K562 (cell line): ENCODE measurements around the gene HLA-F. TPM values are rescaled to one million over a fixed set of nuclear protein-coding genes. Genes with fewer than 3 reads are reported as not detected.
A peak's percentile ranks its signal among the peaks of the same experiment; 100 is the strongest.

Source experiments
- BRD9 ChIP-seq: fragments of 450-650 bp; IDR thresholded peaks from 2 replicates; pipeline ENCODE4 v1.6.1; 2018; ENCODE audit warnings: low read depth; ENCODE audit not compliant: partially characterized antibody
- CREB3 ChIP-seq: fragments of 450-650 bp; conservative IDR thresholded peaks from 2 replicates; pipeline ENCODE4 v1.6.1; 2016; ENCODE audit warnings: missing genetic modification characterization, low read depth, mild to moderate bottlenecking, missing compliant biosample characterization, moderate library complexity
- CTBP1 ChIP-seq: fragments of 450-650 bp; IDR thresholded peaks from 2 replicates; pipeline ENCODE4 v1.6.1; 2016; ENCODE audit warnings: borderline replicate concordance
- ELK3 ChIP-seq: fragments of 450-650 bp; formaldehyde crosslinking; IDR thresholded peaks from 2 replicates; pipeline ENCODE4 v1.4.0; 2020; ENCODE audit warnings: mild to moderate bottlenecking
- FOXO4 ChIP-seq: fragments of 450-650 bp; formaldehyde crosslinking; IDR thresholded peaks from 2 replicates; pipeline ENCODE4 v1.4.0; 2020; ENCODE audit warnings: mild to moderate bottlenecking, moderate library complexity
- GTF2B ChIP-seq: IDR thresholded peaks from 2 replicates; pipeline ENCODE4 v1.6.1; 2011; ENCODE audit not compliant: insufficient read length; ENCODE audit errors: extremely low read depth
- KDM2B ChIP-seq: fragments of 250-450 bp; sonication (Bioruptor Pico); IDR thresholded peaks from 2 replicates; pipeline ENCODE4 v1.8.0; 2021; ENCODE audit warnings: mild to moderate bottlenecking, moderate library complexity
- KLF1 ChIP-seq: fragments of 450-650 bp; IDR thresholded peaks from 2 replicates; pipeline ENCODE4 v1.6.1; 2016; ENCODE audit warnings: missing genetic modification characterization, missing compliant biosample characterization
- NCOA4 ChIP-seq: fragments of 450-650 bp; IDR thresholded peaks from 2 replicates; pipeline ENCODE4 v1.6.1; 2018; ENCODE audit warnings: mild to moderate bottlenecking; ENCODE audit not compliant: partially characterized antibody
- RBFOX2 ChIP-seq: fragments of 200-400 bp; formaldehyde crosslinking; IDR thresholded peaks from 2 replicates; pipeline ENCODE4 v1.6.1; 2017; ENCODE audit warnings: low read depth, mild to moderate bottlenecking, low read length, moderate library complexity
- RCOR1 ChIP-seq, 2 experiments: IDR thresholded peaks; 2 replicates each; pipeline ENCODE4 v1.6.1; 2012; ENCODE audit warnings: low read depth in 2 of 2, low read length in 2 of 2, borderline replicate concordance in 1 of 2, improper control_type of control experiment in 1 of 2
- TAL1 ChIP-seq: fragments of 450-650 bp; IDR thresholded peaks from 2 replicates; pipeline ENCODE4 v1.6.1; 2016; ENCODE audit warnings: mild to moderate bottlenecking
- TBP ChIP-seq: optimal IDR thresholded peaks from 2 replicates; pipeline ENCODE3; 2011; ENCODE audit warnings: low read depth, low read length, improper control_type of control experiment
- UBTF ChIP-seq, 2 experiments: IDR thresholded peaks; 2 replicates each; pipeline ENCODE4 v1.6.1; 2012; ENCODE audit warnings: improper control_type of control experiment in 2 of 2, low read depth in 2 of 2, low read length in 2 of 2, borderline replicate concordance in 1 of 2
- ZFP36 ChIP-seq: fragments of 150-350 bp; IDR thresholded peaks from 2 replicates; pipeline ENCODE4 v1.6.1; 2018; ENCODE audit warnings: low read length, low read depth; ENCODE audit not compliant: partially characterized antibody
- ZNF165 ChIP-seq: fragments of 250-450 bp; sonication (Bioruptor Pico); IDR thresholded peaks from 2 replicates; pipeline ENCODE4 v1.4.0; 2020; ENCODE audit warnings: borderline replicate concordance
- ZNF354B ChIP-seq: fragments of 250-450 bp; sonication (Bioruptor Pico); IDR thresholded peaks from 2 replicates; pipeline ENCODE4 v1.4.0; 2020
- ZNF511 ChIP-seq: sonication (generic); formaldehyde crosslinking; IDR thresholded peaks from 2 replicates; pipeline ENCODE4 v1.8.0; 2022; ENCODE audit warnings: mild to moderate bottlenecking, missing genetic modification reagents
- ZNF75A ChIP-seq: fragments of 450-650 bp; formaldehyde crosslinking; IDR thresholded peaks from 2 replicates; pipeline ENCODE4 v1.4.0; 2020; ENCODE audit warnings: mild to moderate bottlenecking
- ZNF79 ChIP-seq: fragments of 250-450 bp; sonication (Bioruptor Pico); IDR thresholded peaks from 2 replicates; pipeline ENCODE4 v1.4.0; 2020; ENCODE audit warnings: low read depth, mild to moderate bottlenecking, moderate library complexity
- ZSCAN29 ChIP-seq: fragments of 450-650 bp; IDR thresholded peaks from 2 replicates; pipeline ENCODE4 v1.6.1; 2017
- polyA plus RNA-seq, 8 experiments: library from polyadenylated mRNA; depleted of rRNA in 4 of 8; stranded (reverse) in 5 of 8; unstranded in 3 of 8; fragments of >200 nt; fragmentation: Nextera tagmentation in 2 of 8; fragmentation: Illumina TruSeq in 1 of 8; extraction: Ambion mirVana in 2 of 8; extraction: Trizol in 1 of 8; gene quantifications; 2 replicates each; pipeline versions ENCODE4 v1.2.1 to v1.2.3, GENCODE V29; 2011 to 2014; ENCODE audit warnings: inconsistent platforms in 1 of 8, missing spikeins in 1 of 8
- total RNA-seq, 7 experiments: library from RNA; depleted of rRNA in 6 of 7; stranded (reverse); fragments of >200 nt in 6 of 7; fragmentation: Illumina TruSeq in 2 of 7; extraction: Trizol in 2 of 7; gene quantifications; 2 replicates each; pipeline versions ENCODE4 v1.2.1 to v1.2.3, GENCODE V29; 2011 to 2021; ENCODE audit warnings: low replicate concordance in 1 of 7

HLA-F gene
- total and polyA plus RNA-seq, 9 of the 15 experiments (the other 6 are each of a cell fraction or from before 2014, with no cell fraction given), result 0.40 to 0.76 (median 0.46) TPM; not detected in 6

GRCh38 chr6:29748391-29749307 lies 25.4 kb downstream of the HLA-F start (continued):
- TF ChIP-seq ZNF79 (CRISPR knock-in tag) (no peak), CTBP1 (peak; percentile 29; the same call in 1 of the 2 replicates), ZFP36 (no peak), GTF2B (no peak), RCOR1 (IDR thresholded peaks at IDR 0.05; ENCODE audit: borderline replicate concordance in 1 of 2, low read depth in 2 of 2, low read length in 2 of 2) (0 out of 4 replicates have a peak, but pooled peaks of 1 of the 2 experiments have one; percentile 3), CREB3 (no peak), ZNF75A (CRISPR knock-in tag) (no peak), ZNF511 (CRISPR knock-in tag) (0 out of 2 replicates have a peak, but pooled peaks have one; percentile 46), ZNF354B (CRISPR knock-in tag) (no peak), KLF1 (tag) (no peak), KDM2B (CRISPR knock-in tag) (peak; percentile 87), ELK3 (no peak), FOXO4 (no peak), TAL1 (no peak), NCOA4 (no peak), TBP (peak; percentile 67), ZNF165 (CRISPR knock-in tag) (no peak), BRD9 (no peak), UBTF (IDR thresholded peaks at IDR 0.05; ENCODE audit: borderline replicate concordance in 1 of 2, low read depth in 2 of 2, low read length in 2 of 2) (no peak; a peak in 1 of 4 replicates), RBFOX2 (peak; percentile 75), ZSCAN29 (no peak)
